Naive thymus-derived CD4-positive, alpha-beta T cell (primary cell): ENCODE measurements around the gene BHLHA15. TPM values are rescaled to one million over a fixed set of nuclear protein-coding genes. Genes with fewer than 3 reads are reported as not detected.
A peak's percentile ranks its signal among the peaks of the same experiment; 100 is the strongest.

Experiments
- ATAC-seq: fragments of 150-1000 bp; cut with Tn5 transposase; 2 replicates; pipeline ENCODE4 v1.10.0; 2021; ENCODE audit warnings: mild to moderate bottlenecking, moderate library complexity
- CTCF ChIA-PET: fragments of 350-600 bp; sonication (Branson Sonifier 250); formaldehyde crosslinking; loops from one replicate; lab custom pipeline; 2021; ENCODE audit warnings: antibody characterized with exemption; lab: Charles Lee
- POLR2A ChIA-PET: fragments of 350-600 bp; sonication (Branson Sonifier 250); formaldehyde crosslinking; loops from one replicate; lab custom pipeline; 2021; ENCODE audit warnings: antibody characterized with exemption, inconsistent platforms; lab: Charles Lee
- DNase-seq, 9 donors: peaks; one replicate each; pipeline versions ENCODE4 v3.0.0 to v3.0.0-alpha.2; 2020 to 2022; ENCODE audit warnings: mixed read lengths in 1 of 9
- H3K27ac ChIP-seq: one replicate; pipeline ENCODE4 v1.7.0; 2013; ENCODE audit warnings: mild to moderate bottlenecking, low read depth, low read length, moderate library complexity
- H3K27me3 ChIP-seq, 2 donors: one replicate each; pipeline ENCODE4 v1.7.0; 2013; ENCODE audit warnings: low read length in 2 of 2, mild to moderate bottlenecking in 2 of 2, moderate library complexity in 2 of 2; ENCODE audit not compliant: control insufficient read depth in 2 of 2, insufficient read depth in 2 of 2
- H3K36me3 ChIP-seq, 3 experiments: 1 replicate in 2 of 3; 2 replicates in 1 of 3; pipeline ENCODE4 v1.7.0; 2013; ENCODE audit warnings: low read length in 3 of 3, mild to moderate bottlenecking in 3 of 3, moderate library complexity in 1 of 3; ENCODE audit not compliant: insufficient read depth in 3 of 3, control insufficient read depth in 2 of 3
- H3K4me1 ChIP-seq, 2 donors: one replicate each; pipeline ENCODE4 v1.7.0; 2013; ENCODE audit warnings: low read length in 2 of 2, mild to moderate bottlenecking in 2 of 2, moderate library complexity in 1 of 2; ENCODE audit not compliant: control insufficient read depth in 2 of 2, insufficient read depth in 2 of 2
- H3K4me3 ChIP-seq: 2 replicates; pipeline ENCODE4 v1.7.0; 2013; ENCODE audit warnings: mild to moderate bottlenecking, low read length
- H3K9me3 ChIP-seq, 3 experiments: 1 replicate in 2 of 3; 2 replicates in 1 of 3; pipeline ENCODE4 v1.7.0; 2013; ENCODE audit warnings: low read length in 3 of 3; ENCODE audit not compliant: control insufficient read depth in 2 of 3
- H3K27ac Mint-ChIP-seq, 9 donors: one replicate each; pipeline ENCODE4 v1.8.0; 2020 to 2022; ENCODE audit warnings: mixed read lengths in 9 of 9, mild to moderate bottlenecking in 8 of 9, moderate library complexity in 5 of 9, inconsistent platforms in 2 of 9
- H3K27me3 Mint-ChIP-seq, 5 donors: one replicate each; pipeline ENCODE4 v1.8.0; 2021 to 2022; ENCODE audit warnings: mixed read lengths in 5 of 5, mild to moderate bottlenecking in 1 of 5
- H3K36me3 Mint-ChIP-seq, 5 donors: one replicate each; pipeline ENCODE4 v1.8.0; 2020 to 2022; ENCODE audit warnings: mixed read lengths in 5 of 5, mild to moderate bottlenecking in 3 of 5, inconsistent platforms in 1 of 5
- H3K4me1 Mint-ChIP-seq, 7 donors: one replicate each; pipeline ENCODE4 v1.8.0; 2020 to 2022; ENCODE audit warnings: mixed read lengths in 7 of 7, mild to moderate bottlenecking in 3 of 7, inconsistent platforms in 1 of 7
- H3K4me3 Mint-ChIP-seq, 10 donors: one replicate each; pipeline ENCODE4 v1.8.0; 2020 to 2022; ENCODE audit warnings: mild to moderate bottlenecking in 10 of 10, mixed read lengths in 10 of 10, moderate library complexity in 6 of 10, inconsistent platforms in 2 of 10
- H3K9me3 Mint-ChIP-seq, 11 donors: one replicate each; pipeline ENCODE4 v1.8.0; 2020 to 2022; ENCODE audit warnings: mixed read lengths in 11 of 11, mild to moderate bottlenecking in 4 of 11, inconsistent platforms in 1 of 11, moderate library complexity in 1 of 11
- intact Hi-C, 2 donors: fragments of 100-400 bp; cut with micrococcal nuclease; formaldehyde crosslinking; loops; one replicate each; pipeline ENCODE4 v1.15.1; 2023
- polyA plus RNA-seq, 2 donors: library from polyadenylated mRNA; unstranded; fragments of 300-500 nt; fragmentation: Illumina TruSeq; gene quantifications; one replicate each; pipeline ENCODE4 v1.2.3, GENCODE V29; 2021
- total RNA-seq, 6 experiments: library from RNA in 5 of 6; stranded (reverse) in 5 of 6; gene quantifications; 1 replicate in 5 of 6; 2 replicates in 1 of 6; pipeline ENCODE4 v1.2.3 and lab custom pipeline; 2021 to 2026

Gene BHLHA15
- total and polyA plus RNA-seq, 7 experiments from 2014 or later: 0.39 to 0.80 TPM; not detected in 5

DNA sequence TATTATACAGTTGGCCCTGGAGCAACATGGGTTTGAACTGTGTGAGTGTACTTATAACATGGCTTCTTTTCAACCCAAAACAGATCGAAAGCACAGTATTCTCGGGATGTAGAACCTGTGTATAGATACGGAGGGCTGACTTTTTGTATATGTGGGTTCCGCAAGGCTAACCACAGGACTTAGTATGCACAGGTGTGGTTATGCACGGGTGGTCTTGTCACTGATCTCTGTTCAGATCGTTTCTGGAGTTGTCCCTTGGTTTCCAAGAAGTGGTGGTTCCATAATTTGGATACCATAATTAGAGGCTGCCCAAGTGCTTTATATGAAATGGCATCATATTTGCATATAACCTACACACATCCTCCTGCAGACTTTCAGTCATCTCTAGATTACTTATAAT is 10.9 kb upstream of the BHLHA15 start:
- peaks cover 20 to 40% (median 24%) of the 10 kb centered on the region in 5 donors for H3K36me3 Mint-ChIP-seq
- POLR2A ChIA-PET: interaction anchor here (5.0 kb wide), 1 partner anchor 51 kb away, joined by 39 read pairs; no protein-coding TSS in a partner anchor
- Histone ChIP-seq H3K4me3 (no peak overlapping the region), H3K27me3 (no peaks in the 10 kb centered on the region), H3K4me1 (peaks cover 21 to 49% of the 10 kb centered on the region in 2 donors), H3K9me3 (no peaks in the 10 kb centered on the region), H3K27ac (peak overlapping the region; percentile 41), H3K36me3 (peaks cover 0 to 6% (median 4%) of the 10 kb centered on the region in 3 experiments)
- H3K27me3 Mint-ChIP-seq: no peaks in the 10 kb centered on the region
- intact Hi-C loops: loop anchor here (5.0 kb wide), 3 partner anchors 33 to 82 kb away; partner anchors contain the start of gene BRI3 (in 1 of the 2)
- CTCF ChIA-PET: no interaction called here
- no peak for DNase-seq
- ATAC-seq: no peak
- peak overlapping the region in 7 of 9 donors; percentile 1 to 86 (median 67) for H3K27ac Mint-ChIP-seq
- peaks cover 0 to 8% (median 4%) of the 10 kb centered on the region in 11 donors for H3K9me3 Mint-ChIP-seq
- peaks cover 32 to 72% (median 64%) of the 10 kb centered on the region in 7 donors for H3K4me1 Mint-ChIP-seq
- H3K4me3 Mint-ChIP-seq: peak overlapping the region in 8 of 10 donors; percentile 0 to 85 (median 46)

DNA sequence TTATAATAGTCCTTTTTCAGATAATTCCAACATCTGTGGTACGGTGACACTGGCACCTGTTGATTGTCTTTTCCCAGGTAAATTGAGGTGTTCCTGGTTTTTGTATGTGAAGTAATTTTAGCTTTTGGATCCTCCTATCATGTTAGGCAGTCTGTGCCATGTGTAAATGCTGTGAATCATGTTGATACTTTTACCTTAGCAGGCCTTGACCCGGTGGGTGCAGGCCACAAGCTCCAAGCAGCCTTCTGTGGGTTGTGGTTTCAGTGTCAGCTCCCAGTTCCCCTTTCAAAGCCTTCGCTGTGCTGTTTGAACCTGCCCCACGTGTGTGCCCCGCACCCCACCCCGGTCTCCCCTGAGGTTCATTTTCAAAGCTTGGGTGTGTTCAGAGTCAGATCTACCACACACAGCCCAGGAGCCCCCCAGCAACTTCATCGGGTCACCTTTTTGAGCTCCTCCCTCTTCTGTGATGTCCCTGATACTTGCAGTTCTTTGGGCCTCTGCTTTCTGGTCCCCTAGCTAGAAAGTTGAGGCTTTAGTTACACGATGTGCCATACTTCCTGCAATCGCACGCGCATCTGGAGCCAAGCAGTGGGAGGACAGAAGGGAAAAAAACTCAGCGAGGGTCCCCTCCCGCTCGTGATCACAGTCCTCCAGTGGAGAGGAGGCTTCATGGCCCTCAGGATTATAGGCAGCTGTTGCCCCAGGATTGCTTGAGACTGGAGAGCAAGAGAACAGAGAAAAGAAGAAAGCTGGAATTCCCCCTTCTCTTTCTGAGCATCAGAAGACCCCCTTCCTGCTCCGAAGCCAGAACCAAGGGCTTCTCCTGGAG is 8.7 kb upstream of the BHLHA15 start:
- Mint-ChIP-seq H3K4me3 (peak overlapping the region; percentile 81 to 91 (median 86)), H3K27me3 (no peaks in the 10 kb centered on the region), H3K27ac (peak overlapping the region; percentile 55 to 96 (median 80)), H3K36me3 (peaks cover 19 to 57% (median 39%) of the 10 kb centered on the region in 5 donors), H3K4me1 (peaks cover 35 to 76% (median 65%) of the 10 kb centered on the region in 7 donors), H3K9me3 (peaks cover 0 to 8% (median 4%) of the 10 kb centered on the region in 11 donors)
- peak in 8 of 9 donors; percentile 60 to 71 (median 64) for DNase-seq
- ChIA-PET POLR2A (interaction anchor here (0.7 to 5.0 kb wide), 10 partner anchors 9 to 77 kb away, joined by 3 to 39 read pairs (median 4); partner anchors contain the start of gene BHLHA15), CTCF (interaction anchor here (0.9 to 1.3 kb wide), 4 partner anchors 10 to 48 kb away, joined by 3 to 4 read pairs (median 4); no protein-coding TSS in a partner anchor)
- peak; percentile 93 for ATAC-seq
- Histone ChIP-seq H3K4me1 (peaks cover 21 to 49% of the 10 kb centered on the region in 2 donors), H3K36me3 (peaks cover 0 to 26% (median 17%) of the 10 kb centered on the region in 3 experiments), H3K27ac (peak overlapping the region; percentile 60), H3K9me3 (no peaks in the 10 kb centered on the region), H3K27me3 (no peaks in the 10 kb centered on the region), H3K4me3 (peak overlapping the region; percentile 24)
- intact Hi-C loops: loop anchor here (1.0 to 5.0 kb wide), 8 partner anchors 9 to 198 kb away; partner anchors contain the start of genes BRI3 (in 2 of the 2), BAIAP2L1 (in 1 of the 2) and BHLHA15 (in 1 of the 2)

DNA sequence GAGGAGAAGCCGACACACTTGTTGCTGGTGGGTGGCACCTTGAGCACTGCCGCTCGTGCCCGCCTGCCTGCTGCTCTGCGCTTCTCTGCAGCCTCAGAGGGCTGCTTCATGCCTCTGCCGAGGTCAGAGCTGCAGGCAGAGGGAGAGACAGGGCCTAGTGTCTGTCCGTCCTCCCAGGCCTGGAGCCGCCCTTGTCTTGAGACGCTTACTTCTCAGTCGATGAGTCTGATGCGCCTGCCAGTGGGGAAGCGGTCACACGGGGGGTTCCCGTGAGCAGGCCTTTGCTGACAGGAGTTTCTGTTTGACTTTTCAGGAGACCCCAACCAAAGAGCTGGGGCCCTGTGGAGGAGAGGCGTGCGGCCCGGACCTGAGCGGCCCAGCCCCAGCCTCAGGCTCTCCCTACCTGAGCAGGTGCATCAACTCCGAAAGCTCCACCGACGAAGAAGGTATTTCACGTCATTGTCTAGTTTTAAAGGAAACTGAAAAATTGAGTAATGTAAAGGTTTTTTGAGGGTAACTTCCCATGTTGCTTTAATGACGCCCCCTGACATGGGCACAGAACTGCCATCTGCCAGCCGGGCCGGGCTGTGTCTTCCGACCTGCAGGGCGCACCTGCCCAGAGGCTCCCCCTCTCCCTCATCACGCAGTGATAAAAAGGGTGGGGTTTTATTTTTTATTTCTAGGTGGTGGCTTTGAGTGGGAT is 7.8 kb upstream of the BHLHA15 start:
- H3K27ac ChIP-seq: peak overlapping the region; percentile 60
- Mint-ChIP-seq H3K36me3 (peaks cover 19 to 51% (median 35%) of the 10 kb centered on the region in 5 donors), H3K27ac (peak overlapping the region in 7 of 9 donors; percentile 55 to 96 (median 76)), H3K4me3 (peak overlapping the region in 9 of 10 donors; percentile 53 to 91 (median 85)), H3K9me3 (peaks cover 0 to 8% (median 4%) of the 10 kb centered on the region in 11 donors), H3K27me3 (no peaks in the 10 kb centered on the region), H3K4me1 (peaks cover 35 to 76% (median 65%) of the 10 kb centered on the region in 7 donors)
- peak overlapping the region; percentile 24 for H3K4me3 ChIP-seq
- DNase-seq (no peak), ATAC-seq (no peak)
- no peaks in the 10 kb centered on the region for H3K9me3 ChIP-seq
- H3K4me1 ChIP-seq: peaks cover 21 to 49% of the 10 kb centered on the region in 2 donors
- intact Hi-C loops: loop anchor here (2.0 to 5.0 kb wide), 5 partner anchors 36 to 197 kb away; partner anchors contain the start of genes BAIAP2L1 (in 1 of the 2) and BRI3 (in 1 of the 2)
- H3K36me3 ChIP-seq: peaks cover 0 to 27% (median 17%) of the 10 kb centered on the region in 3 experiments
- CTCF ChIA-PET: interaction anchor here (0.7 to 1.3 kb wide), 4 partner anchors 9 to 70 kb away, joined by 3 to 4 read pairs (median 4); no protein-coding TSS in a partner anchor
- H3K27me3 ChIP-seq: no peaks in the 10 kb centered on the region
- POLR2A ChIA-PET: interaction anchor here (0.7 to 5.0 kb wide), 10 partner anchors 8 to 79 kb away, joined by 3 to 39 read pairs (median 4); partner anchors contain the start of gene BHLHA15

DNA sequence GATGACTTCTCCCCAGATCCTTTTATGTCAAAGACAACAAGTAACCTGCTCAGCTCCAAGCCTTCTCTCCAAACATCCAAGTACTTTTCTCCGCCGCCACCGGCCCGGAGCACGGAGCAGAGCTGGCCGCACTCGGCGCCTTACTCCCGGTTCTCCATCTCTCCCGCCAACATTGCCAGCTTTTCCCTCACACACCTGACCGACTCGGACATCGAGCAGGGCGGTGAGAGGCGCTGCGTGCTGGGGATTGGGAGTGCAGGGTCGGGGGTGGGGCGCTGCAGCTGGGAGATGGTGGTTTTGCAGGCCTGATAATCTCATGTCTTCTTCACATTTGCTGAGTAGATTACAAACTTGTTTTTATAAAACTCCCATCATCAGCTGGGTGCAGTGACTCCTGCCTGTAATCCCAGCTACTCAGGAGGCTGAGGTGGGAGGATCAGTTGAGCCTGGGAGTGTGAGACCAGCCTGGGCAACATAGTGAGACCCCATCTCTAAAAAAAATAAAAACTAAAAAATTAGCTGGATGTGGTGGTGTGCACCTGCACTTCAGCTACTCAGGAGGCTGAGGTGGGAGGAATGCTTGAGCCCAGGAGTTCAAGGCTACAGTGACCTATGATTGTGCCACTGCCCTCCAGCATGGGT is 7.2 kb upstream of the BHLHA15 start:
- POLR2A ChIA-PET: interaction anchor here (1.1 to 5.0 kb wide), 2 partner anchors 47 to 78 kb away, joined by 3 to 39 read pairs; no protein-coding TSS in a partner anchor
- Histone ChIP-seq H3K9me3 (no peaks in the 10 kb centered on the region), H3K4me1 (peaks cover 21 to 49% of the 10 kb centered on the region in 2 donors), H3K27me3 (no peaks in the 10 kb centered on the region), H3K36me3 (peaks cover 0 to 27% (median 17%) of the 10 kb centered on the region in 3 experiments), H3K4me3 (no peak overlapping the region), H3K27ac (peak overlapping the region; percentile 60)
- Mint-ChIP-seq H3K36me3 (peaks cover 17 to 45% (median 32%) of the 10 kb centered on the region in 5 donors), H3K27ac (peak overlapping the region in 6 of 9 donors; percentile 72 to 94 (median 76)), H3K27me3 (no peaks in the 10 kb centered on the region), H3K4me3 (peak overlapping the region in 9 of 10 donors; percentile 29 to 91 (median 85)), H3K4me1 (peaks cover 35 to 74% (median 62%) of the 10 kb centered on the region in 7 donors), H3K9me3 (peaks cover 0 to 6% (median 2%) of the 10 kb centered on the region in 11 donors)
- no peak for DNase-seq
- intact Hi-C loops: loop anchor here (2.0 to 5.0 kb wide), 5 partner anchors 37 to 197 kb away; partner anchors contain the start of genes BAIAP2L1 (in 1 of the 2) and BRI3 (in 1 of the 2)
- CTCF ChIA-PET: interaction anchor here (0.7 to 1.3 kb wide), 2 partner anchors 36 to 71 kb away, joined by 3 to 4 read pairs; no protein-coding TSS in a partner anchor
- no peak for ATAC-seq

DNA sequence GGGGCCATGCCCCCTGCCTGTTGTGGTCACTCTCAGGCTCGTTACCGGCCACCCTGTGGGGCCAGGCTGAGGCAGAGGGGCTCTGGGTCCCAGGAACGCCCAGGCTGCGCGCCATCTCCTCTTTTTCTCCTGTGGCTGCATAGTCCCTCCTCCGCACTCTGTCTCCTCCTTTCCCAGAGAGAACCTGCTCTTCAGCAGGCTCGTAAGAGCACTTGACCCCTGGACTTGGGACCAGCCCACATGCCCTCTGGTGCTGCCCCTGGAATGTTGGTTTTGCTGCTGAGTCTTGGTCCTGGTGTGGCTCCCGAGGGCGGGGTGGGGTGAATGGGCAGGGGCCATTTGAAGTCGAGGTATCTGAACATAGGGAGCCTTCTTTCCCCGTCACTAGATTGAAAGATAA is 6.6 kb upstream of the BHLHA15 start:
- H3K9me3 Mint-ChIP-seq: peaks cover 0 to 3% (median 0%) of the 10 kb centered on the region in 11 donors
- no peaks in the 10 kb centered on the region for H3K9me3 ChIP-seq
- DNase-seq: no peak
- ChIA-PET POLR2A (interaction anchor here (1.0 to 5.0 kb wide), 2 partner anchors 44 to 46 kb away, joined by 3 to 39 read pairs; no protein-coding TSS in a partner anchor), CTCF (no interaction called here)
- no peak overlapping the region for H3K27ac ChIP-seq
- ATAC-seq: no peak
- H3K4me3 ChIP-seq: no peak overlapping the region
- H3K4me3 Mint-ChIP-seq: peak overlapping the region in 9 of 10 donors; percentile 12 to 89 (median 36)
- peaks cover 0 to 27% (median 17%) of the 10 kb centered on the region in 3 experiments for H3K36me3 ChIP-seq
- H3K36me3 Mint-ChIP-seq: peaks cover 15 to 41% (median 28%) of the 10 kb centered on the region in 5 donors
- H3K27me3 ChIP-seq: no peaks in the 10 kb centered on the region
- H3K27ac Mint-ChIP-seq: peak overlapping the region in 8 of 9 donors; percentile 14 to 91 (median 69)
- no peaks in the 10 kb centered on the region for H3K27me3 Mint-ChIP-seq
- peaks cover 35 to 73% (median 58%) of the 10 kb centered on the region in 7 donors for H3K4me1 Mint-ChIP-seq
- peaks cover 21 to 49% of the 10 kb centered on the region in 2 donors for H3K4me1 ChIP-seq
- intact Hi-C loops: loop anchor here (5.0 kb wide), 3 partner anchors 37 to 78 kb away; partner anchors contain the start of gene BRI3 (in 1 of the 2)
